ENCODE measurements around the gene SMIM45.

- TF ChIP-seq TCF12 (IDR thresholded peaks at IDR 0.05) (no peak), CTCF (IDR thresholded peaks at IDR 0.05) (no peak), MAX (IDR thresholded peaks at IDR 0.05; ENCODE audit: low read depth) (no peak), FOXM1 (IDR thresholded peaks at IDR 0.05; ENCODE audit: low read depth) (no peak), RCOR1 (IDR thresholded peaks at IDR 0.05; ENCODE audit: low read length) (no peak), POLR2AphosphoS5 (IDR thresholded peaks at IDR 0.05; ENCODE audit: low read depth, low read length) (no peak), USF2 (IDR thresholded peaks at IDR 0.05; ENCODE audit: borderline replicate concordance, low read depth, low read length) (no peak), EZH2phosphoT487 (IDR thresholded peaks at IDR 0.05; ENCODE audit: borderline replicate concordance, low read depth) (no peak), SIN3A (IDR thresholded peaks at IDR 0.05; ENCODE audit: borderline replicate concordance, low read depth, low read length) (no peak)
These were observed 31.5 kb upstream of the SMIM45 start for GRCh38 chr22:41920271-41920976.

Measured in SK-N-SH (cell line).